Glutamatergic neuron (in vitro differentiated cells): Measurements from ENCODE around the gene CYP26B1. TPM values are rescaled to one million over a fixed set of nuclear protein-coding genes. Genes with fewer than 3 reads are reported as not detected.

Source experiments
- DNase-seq: peaks from one replicate; pipeline ENCODE4 v3.0.0; 2022
- H3K27ac Mint-ChIP-seq: one replicate; pipeline ENCODE4 v1.8.0; 2020; ENCODE audit warnings: mild to moderate bottlenecking, mixed read lengths, inconsistent platforms; ENCODE audit not compliant: unreplicated experiment
- H3K27me3 Mint-ChIP-seq: one replicate; pipeline ENCODE4 v1.8.0; 2020; ENCODE audit warnings: mild to moderate bottlenecking, moderate library complexity, mixed read lengths, inconsistent platforms; ENCODE audit not compliant: unreplicated experiment
- H3K36me3 Mint-ChIP-seq: one replicate; pipeline ENCODE4 v1.8.0; 2020; ENCODE audit warnings: mild to moderate bottlenecking, mixed read lengths, inconsistent platforms; ENCODE audit not compliant: unreplicated experiment
- H3K4me1 Mint-ChIP-seq: one replicate; pipeline ENCODE4 v1.8.0; 2020; ENCODE audit warnings: mild to moderate bottlenecking, low read depth, mixed read lengths, inconsistent platforms; ENCODE audit not compliant: unreplicated experiment
- H3K4me3 Mint-ChIP-seq: one replicate; pipeline ENCODE4 v1.8.0; 2020; ENCODE audit warnings: mild to moderate bottlenecking, mixed read lengths, inconsistent platforms; ENCODE audit not compliant: unreplicated experiment
- H3K9me3 Mint-ChIP-seq: one replicate; pipeline ENCODE4 v1.8.0; 2020; ENCODE audit warnings: mild to moderate bottlenecking, moderate library complexity, mixed read lengths, inconsistent platforms; ENCODE audit not compliant: unreplicated experiment
- CTCF ChIP-seq: fragments of 200-600 bp; sonication (generic); IDR thresholded peaks from one replicate; pipeline ENCODE4 v1.5.0; 2021; ENCODE audit not compliant: partially characterized antibody, unreplicated experiment
- total RNA-seq: library from RNA; stranded (reverse); fragmentation: NEBNext Ultra II Directional; extraction: Animal tissue kit (Norgen Biotek cat#: 25700); gene quantifications from one replicate; pipeline ENCODE4 v1.2.1, GENCODE V29; 2021; ENCODE audit not compliant: unreplicated experiment

The CYP26B1 gene
- total RNA-seq, 1 donor from 2014 or later, result 9.7 TPM

- H3K4me1 Mint-ChIP-seq, result peaks cover 9% of the 10 kb centered on the region
- H3K4me3 Mint-ChIP-seq, result no peak overlapping the region
- TF ChIP-seq CTCF, result peak; percentile 98
- no peaks in the 10 kb centered on the region for H3K36me3 Mint-ChIP-seq
- H3K9me3 Mint-ChIP-seq, result no peaks in the 10 kb centered on the region
- H3K27me3 Mint-ChIP-seq, result peaks cover 14% of the 10 kb centered on the region
- peak; percentile 79 for DNase-seq
- no peak overlapping the region for H3K27ac Mint-ChIP-seq
Observed at GRCh38 chr2:72137498-72138010, 10.1 kb downstream of the CYP26B1 start.

GRCh38 chr2:72136933-72137497, 10.6 kb downstream of the CYP26B1 start:
- Mint-ChIP-seq H3K4me1 (peaks cover 5% of the 10 kb centered on the region), H3K4me3 (no peak overlapping the region), H3K36me3 (no peaks in the 10 kb centered on the region), H3K27me3 (peaks cover 14% of the 10 kb centered on the region), H3K9me3 (no peaks in the 10 kb centered on the region), H3K27ac (no peak overlapping the region)
- no peak for TF ChIP-seq CTCF
- DNase-seq, result no peak

GRCh38 chr2:72136331-72136730, 11.3 kb downstream of the CYP26B1 start:
- TF ChIP-seq CTCF, result no peak
- no peak overlapping the region for H3K4me3 Mint-ChIP-seq
- no peaks in the 10 kb centered on the region for H3K9me3 Mint-ChIP-seq
- H3K4me1 Mint-ChIP-seq, result peaks cover 5% of the 10 kb centered on the region
- peak; percentile 57 for DNase-seq
- H3K36me3 Mint-ChIP-seq, result no peaks in the 10 kb centered on the region
- H3K27ac Mint-ChIP-seq, result no peak overlapping the region
- peaks cover 11% of the 10 kb centered on the region for H3K27me3 Mint-ChIP-seq

- H3K27me3 Mint-ChIP-seq, result peaks cover 9% of the 10 kb centered on the region
- no peaks in the 10 kb centered on the region for H3K9me3 Mint-ChIP-seq
- no peak for DNase-seq
- H3K27ac Mint-ChIP-seq, result no peak overlapping the region
- no peaks in the 10 kb centered on the region for H3K36me3 Mint-ChIP-seq
- H3K4me3 Mint-ChIP-seq, result no peak overlapping the region
- H3K4me1 Mint-ChIP-seq, result peaks cover 5% of the 10 kb centered on the region
- TF ChIP-seq CTCF, result no peak
Observed at GRCh38 chr2:72135921-72136320, 11.7 kb downstream of the CYP26B1 start.

GRCh38 chr2:72134997-72135800, 12.5 kb downstream of the CYP26B1 start:
- H3K9me3 Mint-ChIP-seq, result no peaks in the 10 kb centered on the region
- H3K4me1 Mint-ChIP-seq, result peaks cover 11% of the 10 kb centered on the region
- no peak for TF ChIP-seq CTCF
- no peak overlapping the region for H3K4me3 Mint-ChIP-seq
- no peak for DNase-seq
- H3K36me3 Mint-ChIP-seq, result no peaks in the 10 kb centered on the region
- no peak overlapping the region for H3K27ac Mint-ChIP-seq
- H3K27me3 Mint-ChIP-seq, result peaks cover 7% of the 10 kb centered on the region
